Spleen (tissue), 11 donors: ENCODE measurements around the gene COL27A1. TPM values are rescaled to one million over a fixed set of nuclear protein-coding genes. Genes with fewer than 3 reads are reported as not detected.
A peak's percentile ranks its signal among the peaks of the same experiment; 100 is the strongest.

Experiments
- DNase-seq: peaks from one replicate; pipeline ENCODE4 v3.0.0-alpha.2; 2020
- H3K27ac ChIP-seq, 8 donors: fragments of 200-600 bp; sonication (generic) in 7 of 8; 1 replicate in 4 of 8; 2 replicates in 4 of 8; pipeline versions ENCODE4 v1.5.0 to v1.8.0; 2016 to 2021; ENCODE audit warnings: inconsistent platforms in 4 of 8, mild to moderate bottlenecking in 4 of 8, moderate library complexity in 1 of 8
- H3K27me3 ChIP-seq, 7 donors: fragments of 200-600 bp; sonication (generic) in 6 of 7; replicated peaks in 1 of 7; 1 replicate in 4 of 7; 2 replicates in 3 of 7; pipeline versions ENCODE4 v1.5.0 to v1.8.0; 2016 to 2021; ENCODE audit warnings: inconsistent platforms in 3 of 7, mild to moderate bottlenecking in 1 of 7
- H3K36me3 ChIP-seq, 6 donors: fragments of 200-600 bp; sonication (generic) in 5 of 6; 1 replicate in 4 of 6; 2 replicates in 2 of 6; pipeline versions ENCODE4 v1.5.0 to v1.8.0; 2016 to 2021; ENCODE audit warnings: inconsistent platforms in 2 of 6
- H3K4me1 ChIP-seq, 6 donors: fragments of 200-600 bp; sonication (generic) in 5 of 6; 1 replicate in 3 of 6; 2 replicates in 3 of 6; pipeline versions ENCODE4 v1.5.0 to v1.8.0; 2016 to 2021; ENCODE audit warnings: inconsistent platforms in 3 of 6
- H3K4me3 ChIP-seq, 8 donors: fragments of 200-600 bp; sonication (generic) in 7 of 8; 1 replicate in 4 of 8; 2 replicates in 4 of 8; pipeline versions ENCODE4 v1.5.0 to v1.8.0; 2016 to 2021; ENCODE audit warnings: inconsistent platforms in 4 of 8, mild to moderate bottlenecking in 4 of 8, moderate library complexity in 2 of 8
- H3K9me3 ChIP-seq, 8 donors: fragments of 200-600 bp; sonication (generic) in 7 of 8; 1 replicate in 4 of 8; 2 replicates in 4 of 8; pipeline versions ENCODE4 v1.5.0 to v1.8.0; 2016 to 2021; ENCODE audit warnings: inconsistent platforms in 4 of 8
- POLR2A ChIP-seq, 3 donors: fragments of 450-650 bp; IDR thresholded peaks; one replicate each; pipeline ENCODE4 v1.5.1; 2017; ENCODE audit warnings: antibody characterized with exemption in 3 of 3, mild to moderate bottlenecking in 1 of 3
- POLR2AphosphoS5 ChIP-seq, 3 donors: sonication (generic); formaldehyde crosslinking; IDR thresholded peaks; one replicate each; pipeline ENCODE4 v1.5.1; 2017; ENCODE audit warnings: antibody characterized with exemption in 3 of 3
- WGBS, 5 donors: extraction: QIAGEN DNeasy Blood & Tissue Kit in 3 of 5; methylation state at CpG; one replicate each; pipeline versions ENCODE4 v1.1.5 to v1.1.7; 2013 to 2018; 5-methylcytosine and 5-hydroxymethylcytosine counted together
- intact Hi-C: fragments of 100-400 bp; cut with DNase I; formaldehyde crosslinking; loops from one replicate; pipeline ENCODE4 v1.15.0; 2023; ENCODE audit warnings: low total_unique reads
- polyA plus RNA-seq, 3 donors: library from polyadenylated mRNA; stranded (reverse); fragments of 200-250 nt; gene quantifications; one replicate each; pipeline ENCODE4 v1.2.1, GENCODE V29; 2013
- total RNA-seq, 7 donors: library from RNA; depleted of rRNA in 3 of 7; stranded (reverse); fragments of >200 nt in 3 of 7; fragmentation: NEBNext Ultra II Directional in 4 of 7; extraction: Animal tissue kit (Norgen Biotek cat#: 25700) in 4 of 7; gene quantifications; one replicate each; pipeline versions ENCODE4 v1.1.0 to v1.2.1, GENCODE V29; 2016 to 2021
- TF ChIP-seq, protein P1 (sequence below), 11 experiments: fragments of 200-600 bp in 7 of 11; fragments of 450-650 bp in 4 of 11; sonication (generic) in 4 of 11; IDR thresholded peaks in 8 of 11; conservative IDR thresholded peaks in 3 of 11; 1 replicate in 7 of 11; 2 replicates in 4 of 11; pipeline versions ENCODE4 v1.4.0 to v1.8.0; 2016 to 2021; ENCODE audit warnings: antibody characterized with exemption in 11 of 11, inconsistent platforms in 4 of 11, mild to moderate bottlenecking in 1 of 11
- donor health status: healthy with polysubstance abuse.
- donor health status: DM: no; HTN: no; CAD: no; lungs with moderate emphysema.
- donor health status: DM: no; HTN: no; CAD: no.
- donor health status: Bipolar disorder and iron deficiency.
- donor health status: healthy.
- donor health status: DM: no; HTN: no; CAD: no.
- donor health status: DM: yes; HTN: yes; CAD: no.

COL27A1 gene
- total and polyA plus RNA-seq, 10 donors = 2.1 to 23.4 (median 6.1) TPM

GRCh38 chr9:114121227-114122135 lies 33.9 kb upstream of the COL27A1 start:
- Histone ChIP-seq H3K36me3 (no peaks in the 10 kb centered on the region), H3K27ac (no peak overlapping the region), H3K9me3 (no peaks in the 10 kb centered on the region), H3K27me3 (peaks cover 0 to 27% (median 0%) of the 10 kb centered on the region in 7 donors), H3K4me3 (no peak overlapping the region), H3K4me1 (no peaks in the 10 kb centered on the region)
- WGBS, 5 donors = 67 to 88% (median 79%) methylated on average over 11 to 16 of the region's 16 CpGs
- peak; percentile 39 for DNase-seq
- intact Hi-C loops = no loop called here
- TF ChIP-seq, protein P1, sequence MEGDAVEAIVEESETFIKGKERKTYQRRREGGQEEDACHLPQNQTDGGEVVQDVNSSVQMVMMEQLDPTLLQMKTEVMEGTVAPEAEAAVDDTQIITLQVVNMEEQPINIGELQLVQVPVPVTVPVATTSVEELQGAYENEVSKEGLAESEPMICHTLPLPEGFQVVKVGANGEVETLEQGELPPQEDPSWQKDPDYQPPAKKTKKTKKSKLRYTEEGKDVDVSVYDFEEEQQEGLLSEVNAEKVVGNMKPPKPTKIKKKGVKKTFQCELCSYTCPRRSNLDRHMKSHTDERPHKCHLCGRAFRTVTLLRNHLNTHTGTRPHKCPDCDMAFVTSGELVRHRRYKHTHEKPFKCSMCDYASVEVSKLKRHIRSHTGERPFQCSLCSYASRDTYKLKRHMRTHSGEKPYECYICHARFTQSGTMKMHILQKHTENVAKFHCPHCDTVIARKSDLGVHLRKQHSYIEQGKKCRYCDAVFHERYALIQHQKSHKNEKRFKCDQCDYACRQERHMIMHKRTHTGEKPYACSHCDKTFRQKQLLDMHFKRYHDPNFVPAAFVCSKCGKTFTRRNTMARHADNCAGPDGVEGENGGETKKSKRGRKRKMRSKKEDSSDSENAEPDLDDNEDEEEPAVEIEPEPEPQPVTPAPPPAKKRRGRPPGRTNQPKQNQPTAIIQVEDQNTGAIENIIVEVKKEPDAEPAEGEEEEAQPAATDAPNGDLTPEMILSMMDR (IDR thresholded peaks at IDR 0.05 in 8 of 11, conservative IDR thresholded peaks at IDR 0.05 in 3 of 11) = no peak
- TF ChIP-seq POLR2AphosphoS5 (IDR thresholded peaks at IDR 0.05) (no peak), POLR2A (IDR thresholded peaks at IDR 0.05) (no peak)

DNA sequence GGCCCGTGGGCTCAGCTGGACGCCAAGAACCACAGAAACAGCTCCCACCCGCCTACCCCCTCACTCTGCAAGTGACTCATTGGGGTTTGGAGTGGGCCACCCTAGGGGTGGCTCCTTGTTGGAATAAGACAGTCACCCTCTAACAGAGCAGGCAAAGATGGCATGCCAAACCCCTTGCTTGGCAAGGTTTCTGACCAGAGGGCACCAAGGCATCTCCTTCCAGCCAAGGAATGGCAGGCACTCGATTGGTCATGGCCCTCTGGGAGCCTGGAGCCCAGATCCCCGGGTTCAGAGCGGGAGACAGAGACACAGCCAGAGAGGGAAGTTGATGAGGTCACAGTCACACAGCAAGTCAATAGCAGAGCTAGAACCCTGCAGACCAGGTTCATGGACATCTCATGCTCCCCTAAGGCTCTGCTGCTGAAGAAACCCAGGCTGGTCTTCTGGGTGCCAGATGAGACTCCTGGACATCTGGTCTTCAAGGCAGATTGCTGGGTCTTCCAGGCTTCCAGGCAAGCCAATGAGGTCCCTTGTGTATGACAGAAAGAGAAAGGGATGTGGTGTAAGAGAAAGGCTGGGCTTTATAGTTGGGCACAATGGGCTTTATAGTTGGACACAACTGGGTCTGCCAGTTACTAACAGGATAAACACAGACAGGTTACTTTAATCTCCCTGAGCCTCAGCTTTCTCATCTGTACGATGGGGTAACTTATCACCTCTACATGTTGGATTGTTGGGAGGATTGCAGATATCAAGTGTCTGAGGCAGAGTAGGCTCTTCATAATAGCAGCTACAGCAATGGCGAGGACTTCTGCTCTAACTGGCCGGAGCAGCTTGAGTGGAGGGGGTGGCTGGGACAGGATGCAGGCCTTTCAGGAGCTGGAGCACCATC lies 33.0 kb upstream of the COL27A1 start:
- Histone ChIP-seq H3K4me1 (no peaks in the 10 kb centered on the region), H3K4me3 (no peak overlapping the region), H3K36me3 (no peaks in the 10 kb centered on the region), H3K27me3 (peaks cover 0 to 28% (median 0%) of the 10 kb centered on the region in 7 donors), H3K9me3 (peaks cover 0 to 7% (median 4%) of the 10 kb centered on the region in 8 donors), H3K27ac (no peak overlapping the region)
- intact Hi-C loops = no loop called here
- TF ChIP-seq POLR2AphosphoS5 (IDR thresholded peaks at IDR 0.05) = no peak
- TF ChIP-seq, protein P1 (IDR thresholded peaks at IDR 0.05 in 8 of 11, conservative IDR thresholded peaks at IDR 0.05 in 3 of 11) = no peak
- no peak for TF ChIP-seq POLR2A (IDR thresholded peaks at IDR 0.05)
- peak; percentile 14 for DNase-seq
- WGBS, 5 donors = 82 to 91% (median 87%) methylated on average over 5 to 9 of the region's 9 CpGs

GRCh38 chr9:114123031-114123977 lies 32.0 kb upstream of the COL27A1 start:
- WGBS, 5 donors = 77 to 92% (median 89%) methylated on average over 7 to 9 of the region's 9 CpGs
- no peaks in the 10 kb centered on the region for H3K36me3 ChIP-seq
- no peaks in the 10 kb centered on the region for H3K4me1 ChIP-seq
- peak; percentile 48 for DNase-seq
- intact Hi-C loops = no loop called here
- TF ChIP-seq POLR2A (IDR thresholded peaks at IDR 0.05) (no peak), POLR2AphosphoS5 (IDR thresholded peaks at IDR 0.05) (no peak)
- TF ChIP-seq, protein P1 (IDR thresholded peaks at IDR 0.05 in 8 of 11, conservative IDR thresholded peaks at IDR 0.05 in 3 of 11) = no peak
- no peak overlapping the region for H3K4me3 ChIP-seq
- peaks cover 0 to 19% (median 0%) of the 10 kb centered on the region in 7 donors for H3K27me3 ChIP-seq
- H3K9me3 ChIP-seq = peaks cover 0 to 17% (median 11%) of the 10 kb centered on the region in 8 donors
- no peak overlapping the region for H3K27ac ChIP-seq
